ENCODE results near the gene KCNH6. TPM values are rescaled to one million over a fixed set of nuclear protein-coding genes. Genes with fewer than 3 reads are reported as not detected.
A peak's percentile ranks its signal among the peaks of the same experiment; 100 is the strongest.

The KCNH6 gene
- total RNA-seq, 2 donors from 2014 or later = 0.05 TPM; not detected in 1

DNA sequence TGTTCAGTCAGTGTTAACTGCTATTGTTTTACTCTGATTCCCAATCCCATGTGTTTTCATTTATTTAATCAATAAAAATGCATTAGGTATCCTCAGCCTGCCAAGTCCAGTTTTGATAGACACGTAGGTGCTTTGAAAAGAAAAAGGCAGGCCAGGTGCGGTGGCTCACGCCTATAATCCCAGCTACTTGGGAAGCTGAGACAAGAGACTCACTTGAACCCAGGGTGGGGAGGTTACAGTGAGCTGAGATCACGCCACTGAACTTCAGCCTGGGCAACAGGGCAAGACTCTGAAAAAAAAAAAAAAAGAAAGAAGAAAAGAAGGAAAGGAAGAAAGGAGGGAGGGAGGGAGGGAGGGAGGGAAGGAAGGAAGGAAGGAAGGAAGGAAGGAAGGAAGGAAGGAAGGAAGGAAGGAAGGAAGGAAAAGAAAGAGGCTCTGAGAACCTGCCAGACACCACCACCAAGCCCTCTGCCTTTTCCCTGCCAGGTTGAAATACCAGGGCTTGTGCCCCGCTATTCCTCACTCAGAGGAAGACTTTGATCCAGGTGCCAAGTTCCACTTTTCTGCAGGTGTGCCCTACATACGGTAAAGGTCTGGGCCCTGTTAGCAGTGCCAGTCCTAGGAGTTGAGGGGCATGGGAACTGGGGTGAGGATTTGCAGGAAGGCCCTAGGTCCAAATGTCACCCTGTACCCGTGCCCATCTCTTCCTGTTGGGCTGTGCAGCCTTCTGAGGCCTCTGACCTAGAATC lies 10.1 kb upstream of the KCNH6 start:
- H3K36me3 Mint-ChIP-seq (ENCODE audit: low read depth) = no peaks in the 10 kb centered on the region
- ATAC-seq (replicated peaks) = no peak
- H3K4me1 Mint-ChIP-seq = peaks cover 10% of the 10 kb centered on the region
- H3K27me3 Mint-ChIP-seq = peaks cover 5% of the 10 kb centered on the region
- no peak overlapping the region for H3K4me3 Mint-ChIP-seq
- H3K9me3 Mint-ChIP-seq = no peaks in the 10 kb centered on the region
- no peak overlapping the region for H3K27ac Mint-ChIP-seq

DNA sequence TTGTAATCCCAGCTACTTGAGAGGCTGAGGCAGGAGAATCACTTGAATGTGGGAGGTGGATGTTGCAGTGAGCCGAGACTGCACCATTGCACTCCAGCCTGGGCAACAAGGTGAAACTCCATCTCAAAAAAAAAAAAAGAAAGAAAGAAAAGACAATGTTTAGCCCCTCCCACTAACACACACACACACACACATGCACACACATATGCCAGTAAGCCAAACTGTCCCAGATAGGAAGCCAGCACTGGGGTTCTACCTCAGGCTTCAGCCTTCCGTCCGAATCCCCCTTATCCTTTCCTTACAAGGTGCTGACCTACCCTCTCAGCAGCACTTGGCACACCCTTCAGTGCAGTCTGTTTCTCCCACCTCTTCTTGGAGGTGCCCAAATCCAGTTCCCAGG lies 8.7 kb upstream of the KCNH6 start:
- no peak overlapping the region for H3K4me3 Mint-ChIP-seq
- H3K36me3 Mint-ChIP-seq (ENCODE audit: low read depth) = no peaks in the 10 kb centered on the region
- no peaks in the 10 kb centered on the region for H3K27me3 Mint-ChIP-seq
- no peak overlapping the region for H3K27ac Mint-ChIP-seq
- H3K9me3 Mint-ChIP-seq = no peaks in the 10 kb centered on the region
- no peak for ATAC-seq (replicated peaks)
- peaks cover 10% of the 10 kb centered on the region for H3K4me1 Mint-ChIP-seq

DNA sequence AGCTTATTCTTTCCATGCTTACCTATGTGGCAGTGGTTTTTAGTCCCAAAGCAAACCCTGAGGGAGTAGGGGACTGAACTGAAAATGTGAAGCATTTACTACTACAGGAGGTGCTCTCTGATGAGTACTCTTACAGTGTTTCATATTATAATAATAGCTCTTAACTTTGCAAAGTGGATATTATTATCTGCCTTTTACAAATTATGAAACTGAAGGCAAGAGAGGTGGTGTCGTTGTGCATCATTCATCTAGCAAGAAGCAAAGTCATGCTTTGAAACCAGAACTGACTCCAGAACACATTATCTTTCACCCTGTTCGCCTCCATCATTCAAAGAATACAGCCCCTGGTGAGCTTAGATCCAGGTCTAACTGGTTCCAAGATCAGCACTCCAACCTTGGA lies 8.2 kb upstream of the KCNH6 start:
- ATAC-seq (replicated peaks) = no peak
- Mint-ChIP-seq H3K4me1 (peaks cover 10% of the 10 kb centered on the region), H3K27ac (no peak overlapping the region), H3K9me3 (no peaks in the 10 kb centered on the region), H3K4me3 (no peak overlapping the region), H3K27me3 (no peaks in the 10 kb centered on the region), H3K36me3 (ENCODE audit: low read depth) (no peaks in the 10 kb centered on the region)

DNA sequence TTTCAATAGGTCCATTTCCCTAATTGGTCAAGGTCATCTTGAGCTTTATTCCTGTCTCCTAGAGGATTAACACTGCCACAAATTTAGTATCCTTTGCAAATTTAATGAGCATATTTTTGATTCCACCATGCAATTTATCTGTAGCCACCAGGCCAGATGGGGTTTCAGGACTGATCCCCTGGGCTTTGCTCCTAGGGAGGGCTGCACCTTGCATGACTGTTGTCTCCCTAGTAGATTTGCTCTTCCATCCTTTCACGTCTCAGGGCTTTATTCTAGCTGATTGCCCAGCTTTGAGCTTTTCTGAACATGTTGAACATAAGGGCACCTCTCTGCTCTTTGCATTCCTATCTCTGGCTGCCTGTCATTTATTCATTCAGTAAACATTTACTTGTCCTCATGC lies 7.7 kb upstream of the KCNH6 start:
- Mint-ChIP-seq H3K27me3 (no peaks in the 10 kb centered on the region), H3K36me3 (ENCODE audit: low read depth) (no peaks in the 10 kb centered on the region), H3K27ac (no peak overlapping the region), H3K9me3 (no peaks in the 10 kb centered on the region), H3K4me1 (peaks cover 10% of the 10 kb centered on the region), H3K4me3 (no peak overlapping the region)
- ATAC-seq (replicated peaks) = no peak

DNA sequence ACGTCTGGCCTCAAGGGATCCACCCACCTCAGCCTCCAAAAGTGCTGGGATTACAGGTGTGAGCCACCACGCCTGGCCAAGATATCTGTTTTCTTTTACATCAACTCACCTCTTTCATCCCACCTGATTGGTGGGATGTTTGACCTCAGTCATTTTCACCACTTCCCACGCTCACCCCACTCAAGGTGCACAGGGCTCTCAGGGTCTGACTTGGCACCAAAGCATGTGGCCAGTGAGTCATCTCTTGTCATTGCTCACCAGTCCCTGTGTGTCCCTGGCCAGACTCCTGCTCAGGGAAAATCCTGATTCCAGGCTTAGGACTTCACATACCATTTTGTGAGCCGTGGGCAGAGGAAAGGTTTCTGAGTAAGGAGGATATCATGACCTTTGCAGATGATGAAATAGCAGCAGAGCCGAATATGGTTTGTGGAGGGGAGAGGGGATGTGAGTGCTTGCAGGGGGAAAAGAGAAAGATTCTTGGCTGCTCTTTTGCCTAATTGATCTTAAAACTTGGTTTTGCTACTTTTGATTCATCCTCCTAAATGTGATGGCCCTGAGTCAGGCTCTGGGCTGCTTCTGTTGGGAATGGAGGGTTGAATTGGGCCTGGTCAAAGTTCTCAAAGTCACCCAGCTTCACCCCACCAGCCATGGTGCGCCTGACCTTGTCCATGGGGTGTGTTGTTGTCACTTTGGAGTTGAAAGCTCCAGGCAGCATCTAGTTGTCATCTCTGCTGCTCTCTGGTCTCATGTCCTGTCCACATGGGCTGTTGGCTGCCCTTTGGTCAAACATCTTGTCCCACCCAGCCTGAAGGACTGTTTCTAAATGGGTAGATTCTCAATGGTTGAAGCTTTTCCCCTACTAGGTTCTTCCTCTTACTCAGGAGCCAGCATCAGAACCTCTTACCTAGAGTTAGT lies 6.0 kb upstream of the KCNH6 start:
- Mint-ChIP-seq H3K4me3 (peak overlapping the region; percentile 28), H3K27ac (peak overlapping the region; percentile 76), H3K9me3 (no peaks in the 10 kb centered on the region), H3K27me3 (peaks cover 13% of the 10 kb centered on the region), H3K4me1 (peaks cover 10% of the 10 kb centered on the region), H3K36me3 (ENCODE audit: low read depth) (no peaks in the 10 kb centered on the region)
- peak; percentile 98 for ATAC-seq (replicated peaks)

DNA sequence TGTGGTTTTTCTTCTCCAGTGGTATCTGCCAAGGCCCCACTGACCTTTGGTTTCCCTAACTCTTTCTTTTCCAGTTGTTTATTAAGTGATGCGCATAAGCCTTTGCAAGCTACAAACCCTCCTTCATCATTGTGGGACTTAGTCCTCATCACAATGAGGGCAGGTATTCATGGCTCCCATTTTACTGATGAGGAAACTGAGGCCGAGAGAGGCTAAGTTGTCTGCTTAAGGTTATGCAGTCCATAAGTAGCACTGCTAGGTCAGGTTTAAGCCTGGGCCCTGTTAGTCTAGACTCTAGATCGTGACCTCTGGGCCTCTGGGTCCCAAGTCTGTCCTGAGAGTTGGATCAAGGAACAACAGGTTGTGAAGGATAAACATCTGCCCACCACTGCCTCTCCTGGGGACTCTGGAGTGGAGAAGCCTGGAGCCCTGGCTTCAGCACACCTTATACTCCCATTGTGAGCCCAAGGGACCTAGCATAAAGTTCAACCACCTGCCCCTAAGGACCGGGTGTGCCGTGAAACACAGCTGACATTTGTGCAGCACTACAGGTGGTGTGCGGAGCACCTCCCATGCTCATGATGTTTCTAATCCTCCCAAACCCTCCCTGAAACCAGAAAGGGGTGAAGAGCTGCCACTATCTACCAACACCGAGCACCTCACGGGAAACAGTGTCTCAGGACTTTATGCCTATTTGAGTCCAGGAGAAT lies 5.2 kb upstream of the KCNH6 start:
- H3K4me1 Mint-ChIP-seq = peaks cover 10% of the 10 kb centered on the region
- peak overlapping the region; percentile 76 for H3K27ac Mint-ChIP-seq
- no peak overlapping the region for H3K4me3 Mint-ChIP-seq
- H3K36me3 Mint-ChIP-seq (ENCODE audit: low read depth) = no peaks in the 10 kb centered on the region
- no peaks in the 10 kb centered on the region for H3K9me3 Mint-ChIP-seq
- no peak for ATAC-seq (replicated peaks)
- peaks cover 13% of the 10 kb centered on the region for H3K27me3 Mint-ChIP-seq

DNA sequence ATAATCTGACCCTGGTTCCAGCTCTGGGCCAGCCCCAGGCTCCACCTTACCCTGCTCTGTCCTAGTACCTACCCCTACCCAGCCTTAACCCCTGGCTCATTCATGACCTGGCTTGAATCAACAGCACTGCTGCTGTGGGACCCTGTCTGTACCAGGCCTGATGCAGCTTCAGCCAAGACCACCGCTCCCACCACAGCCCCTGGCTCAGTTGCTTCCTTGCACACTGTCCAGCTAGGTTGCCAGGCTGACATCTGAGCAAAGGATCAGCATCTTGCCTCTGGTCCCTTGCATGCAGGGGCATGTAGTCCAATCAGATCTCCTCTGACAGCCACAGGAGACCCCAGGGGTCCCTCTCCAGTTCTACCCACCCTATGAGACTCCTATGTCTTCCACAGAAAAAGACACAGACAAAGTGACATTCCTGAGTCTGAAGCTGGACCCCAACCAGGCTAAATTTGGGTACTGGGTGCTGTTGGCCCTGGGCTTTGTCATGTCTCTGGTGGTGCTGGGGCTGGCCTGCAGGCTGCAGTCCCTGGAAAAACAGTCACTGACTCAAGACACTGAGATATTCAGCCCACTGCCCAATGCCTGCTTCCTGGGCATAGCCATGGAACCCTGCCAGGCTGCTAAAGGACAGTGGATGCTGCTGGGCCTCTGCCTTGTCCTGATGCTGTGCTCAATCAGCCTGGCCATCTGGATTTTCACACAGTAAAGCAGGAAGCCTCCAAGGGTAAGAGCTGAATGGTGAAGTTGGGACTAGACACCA lies 3.9 kb upstream of the KCNH6 start:
- H3K36me3 Mint-ChIP-seq (ENCODE audit: low read depth) = no peaks in the 10 kb centered on the region
- H3K4me1 Mint-ChIP-seq = peaks cover 16% of the 10 kb centered on the region
- H3K27ac Mint-ChIP-seq = no peak overlapping the region
- H3K9me3 Mint-ChIP-seq = no peaks in the 10 kb centered on the region
- H3K4me3 Mint-ChIP-seq = no peak overlapping the region
- no peak for ATAC-seq (replicated peaks)
- H3K27me3 Mint-ChIP-seq = peaks cover 20% of the 10 kb centered on the region

DNA sequence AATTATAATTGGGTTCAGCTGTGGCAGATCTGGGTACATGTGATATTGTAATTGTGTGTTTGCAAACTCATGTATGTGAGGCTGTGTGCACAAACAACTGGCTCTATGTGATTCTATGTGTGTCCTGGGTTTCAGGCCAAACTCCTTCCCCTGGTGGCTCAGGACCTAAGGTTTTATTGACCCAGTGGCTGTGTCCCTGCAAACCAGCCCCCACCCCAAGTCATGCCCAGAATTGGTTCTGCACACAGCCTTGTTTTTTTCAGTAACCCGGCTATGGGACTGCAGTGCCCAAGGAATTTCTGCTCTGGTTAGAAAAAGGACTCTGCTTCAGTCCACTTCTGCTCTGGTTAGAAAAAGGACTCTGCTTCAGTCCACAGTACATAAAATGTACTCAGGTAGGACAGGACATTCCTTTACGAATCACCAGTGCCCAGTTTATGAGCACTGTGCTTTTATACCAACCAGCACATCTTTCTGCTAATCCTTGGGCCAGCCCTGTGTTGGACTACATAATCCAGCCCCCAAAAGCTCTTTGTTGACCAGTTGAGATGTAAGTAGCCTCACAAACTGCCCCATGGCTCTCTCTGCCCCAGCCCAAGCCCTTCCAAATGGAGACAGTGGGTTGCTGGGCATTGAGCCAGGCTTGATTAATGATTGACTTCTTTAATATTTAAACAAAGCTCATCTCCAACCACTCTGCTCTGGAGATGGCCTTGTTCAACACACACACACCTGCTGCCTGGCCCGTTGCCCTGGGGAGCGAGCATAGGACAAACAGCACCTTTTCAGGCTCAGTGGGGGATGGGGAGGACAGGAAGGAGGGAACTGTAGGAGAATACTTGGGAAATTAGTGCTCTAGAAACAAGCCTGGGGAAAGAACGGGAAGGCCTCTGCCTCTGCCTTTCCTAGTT lies 2.9 kb upstream of the KCNH6 start:
- Mint-ChIP-seq H3K27me3 (peaks cover 20% of the 10 kb centered on the region), H3K4me3 (no peak overlapping the region), H3K4me1 (peaks cover 16% of the 10 kb centered on the region), H3K36me3 (ENCODE audit: low read depth) (no peaks in the 10 kb centered on the region), H3K9me3 (no peaks in the 10 kb centered on the region), H3K27ac (no peak overlapping the region)
- ATAC-seq (replicated peaks) = no peak

DNA sequence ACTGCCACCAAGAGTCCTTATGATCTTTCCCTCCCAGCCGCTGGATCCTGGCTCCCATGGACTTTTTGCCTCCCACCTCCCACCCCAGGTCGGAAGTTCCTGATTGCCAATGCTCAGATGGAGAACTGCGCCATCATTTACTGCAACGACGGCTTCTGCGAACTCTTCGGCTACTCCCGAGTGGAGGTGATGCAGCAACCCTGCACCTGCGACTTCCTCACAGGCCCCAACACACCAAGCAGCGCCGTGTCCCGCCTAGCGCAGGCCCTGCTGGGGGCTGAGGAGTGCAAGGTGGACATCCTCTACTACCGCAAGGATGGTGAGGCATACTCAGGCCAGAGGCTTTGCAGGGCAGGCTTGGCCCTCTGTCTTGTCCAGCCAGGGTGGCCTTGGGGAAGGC lies 893 bp downstream of the KCNH6 start:
- H3K27me3 Mint-ChIP-seq = peaks cover 20% of the 10 kb centered on the region
- H3K9me3 Mint-ChIP-seq = no peaks in the 10 kb centered on the region
- ATAC-seq (replicated peaks) = no peak
- peaks cover 7% of the 10 kb centered on the region for H3K4me1 Mint-ChIP-seq
- no peaks in the 10 kb centered on the region for H3K36me3 Mint-ChIP-seq (ENCODE audit: low read depth)
- no peak overlapping the region for H3K27ac Mint-ChIP-seq
- peak overlapping the region; percentile 40 for H3K4me3 Mint-ChIP-seq

DNA sequence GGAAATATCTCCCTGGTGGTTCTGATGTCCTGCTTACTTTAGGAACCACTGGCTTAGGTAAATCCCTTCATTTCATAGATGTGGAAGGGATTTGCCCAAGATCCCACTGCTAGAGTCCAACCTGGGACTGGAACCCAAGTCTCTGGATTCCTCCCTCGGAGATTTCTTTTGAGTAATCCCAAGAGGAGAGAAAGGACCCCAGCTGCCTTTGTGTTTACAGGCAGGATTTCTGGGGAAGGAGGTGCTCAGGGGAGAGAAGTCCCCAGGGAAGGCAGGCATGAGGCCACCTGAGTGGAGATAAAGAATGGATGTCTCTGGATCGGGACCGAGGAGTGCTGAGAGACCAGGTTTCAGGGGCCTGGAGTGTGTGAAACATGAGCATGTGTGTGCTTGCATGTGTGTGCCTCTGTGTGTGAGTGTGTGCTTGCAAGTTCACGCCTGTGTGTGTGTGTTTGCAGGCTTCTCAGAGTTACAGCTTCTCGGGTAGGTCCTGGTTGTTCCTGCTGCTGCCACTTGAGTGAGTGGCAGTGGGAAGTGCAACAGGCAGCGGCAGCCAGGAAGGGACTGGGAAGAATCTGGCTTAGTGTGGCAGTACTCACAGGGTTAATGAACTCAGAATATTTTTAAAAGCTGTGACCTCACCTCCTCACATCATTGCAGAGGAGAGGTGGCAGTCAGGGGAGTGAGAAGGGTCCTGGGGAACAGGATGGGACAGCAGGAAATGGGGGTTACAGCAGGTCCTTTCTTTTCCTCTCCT lies 2.2 kb downstream of the KCNH6 start:
- Mint-ChIP-seq H3K9me3 (no peaks in the 10 kb centered on the region), H3K27ac (no peak overlapping the region), H3K4me3 (no peak overlapping the region), H3K36me3 (ENCODE audit: low read depth) (no peaks in the 10 kb centered on the region), H3K4me1 (peaks cover 7% of the 10 kb centered on the region), H3K27me3 (peaks cover 20% of the 10 kb centered on the region)
- ATAC-seq (replicated peaks) = no peak

DNA sequence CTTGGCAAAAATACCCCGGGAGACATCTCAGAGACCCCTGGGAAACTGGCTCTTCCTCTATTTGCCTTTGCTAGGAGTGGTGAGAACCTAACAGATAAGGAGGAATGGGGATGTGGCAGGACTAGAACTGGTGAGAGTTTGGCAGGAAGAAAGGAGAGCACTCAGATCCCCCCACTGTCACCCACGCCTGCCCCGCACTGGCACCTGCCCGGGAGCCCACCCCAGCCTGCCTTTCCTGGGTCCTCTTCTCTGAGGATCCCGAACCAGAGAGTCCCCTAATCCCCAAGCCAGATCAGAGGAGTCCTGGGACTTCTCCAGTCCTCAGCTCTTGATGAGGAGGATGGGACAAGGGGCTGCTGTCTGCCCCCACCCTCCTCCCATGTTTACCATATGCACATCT lies 3.7 kb downstream of the KCNH6 start:
- no peak for ATAC-seq (replicated peaks)
- Mint-ChIP-seq H3K27ac (peak overlapping the region; percentile 1), H3K36me3 (ENCODE audit: low read depth) (no peaks in the 10 kb centered on the region), H3K27me3 (peaks cover 11% of the 10 kb centered on the region), H3K4me1 (peaks cover 7% of the 10 kb centered on the region), H3K4me3 (no peak overlapping the region), H3K9me3 (no peaks in the 10 kb centered on the region)

DNA sequence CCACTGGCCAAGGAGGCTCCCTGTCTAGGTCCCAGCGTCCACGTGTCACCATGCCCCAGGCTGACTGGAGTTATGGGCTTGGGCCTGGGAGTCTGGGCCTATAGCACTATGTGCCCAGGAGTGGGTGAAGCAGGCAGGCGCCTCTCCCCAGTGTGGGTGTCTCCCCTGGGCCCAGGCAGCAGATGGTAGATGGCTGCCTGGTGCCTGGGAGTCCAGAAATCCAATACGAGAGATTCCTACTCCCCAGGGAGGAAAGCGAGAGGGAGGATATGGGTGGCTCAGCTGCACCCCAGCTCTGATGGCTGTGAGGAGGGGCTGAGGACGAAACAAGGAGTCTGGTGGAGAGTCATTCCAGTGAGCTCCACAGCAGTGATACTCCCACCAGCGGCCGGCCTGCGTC lies 5.0 kb downstream of the KCNH6 start:
- Mint-ChIP-seq H3K36me3 (ENCODE audit: low read depth) (no peaks in the 10 kb centered on the region), H3K27me3 (peaks cover 8% of the 10 kb centered on the region), H3K4me3 (no peak overlapping the region), H3K27ac (no peak overlapping the region), H3K9me3 (no peaks in the 10 kb centered on the region), H3K4me1 (peaks cover 7% of the 10 kb centered on the region)
- ATAC-seq (replicated peaks) = no peak

Data from activated T-helper 17 cell treated with anti-CD3 and anti-CD28 coated beads, Interleukin-2, amount 50 U/mL, for 72 hours (primary cell).